ENCODE data around the gene TMSB10. TPM values are rescaled to one million over a fixed set of nuclear protein-coding genes. Genes with fewer than 3 reads are reported as not detected.
"Not testable (repeated sequence)": the region's sequence is repeated elsewhere in the genome, so short reads cannot be mapped to it uniquely, and the experiment has no call there.

The TMSB10 gene
- total RNA-seq, 1 experiment from 2014 or later, result 869 TPM

DNA sequence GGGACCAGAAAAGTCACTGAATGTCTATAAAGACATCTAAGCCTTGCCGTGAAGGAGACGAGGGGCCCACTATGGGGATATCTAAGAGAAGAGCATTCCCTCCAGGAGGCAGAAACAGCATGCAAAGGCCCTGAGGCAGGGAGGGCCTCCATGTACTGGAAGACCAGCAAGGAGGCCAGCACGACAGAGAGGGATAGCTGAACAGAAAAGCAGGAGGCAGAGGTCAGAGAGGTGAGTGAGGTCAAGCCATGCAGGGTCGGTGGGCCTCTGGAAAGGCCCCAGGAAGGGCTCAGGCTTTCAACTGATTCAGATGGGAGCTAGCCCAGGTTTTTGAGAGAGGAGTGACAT, 30.3 kb upstream of the TMSB10 start:
- peaks cover 57% of the 10 kb centered on the region for H3K27me3 Mint-ChIP-seq (ENCODE audit: low read depth)
- DNase-seq (ENCODE audit: low spot score), result no peak
- no peak for TF ChIP-seq NR3C1 (CRISPR knock-in tag; conservative IDR thresholded peaks at IDR 0.05; ENCODE audit: low read depth)
- TF ChIP-seq SMAD4 (CRISPR knock-in tag; IDR thresholded peaks at IDR 0.05), result no peak
- TF ChIP-seq PRRX2 (CRISPR knock-in tag; IDR thresholded peaks at IDR 0.05), result no peak
- TF ChIP-seq ELF4 (CRISPR knock-in tag; IDR thresholded peaks at IDR 0.05; ENCODE audit: low read depth), result no peak
- TF ChIP-seq GTF2I (CRISPR knock-in tag; conservative IDR thresholded peaks at IDR 0.05), result 0 out of 2 replicates have a peak, but pooled peaks have one; percentile 16
- TF ChIP-seq, protein P1, sequence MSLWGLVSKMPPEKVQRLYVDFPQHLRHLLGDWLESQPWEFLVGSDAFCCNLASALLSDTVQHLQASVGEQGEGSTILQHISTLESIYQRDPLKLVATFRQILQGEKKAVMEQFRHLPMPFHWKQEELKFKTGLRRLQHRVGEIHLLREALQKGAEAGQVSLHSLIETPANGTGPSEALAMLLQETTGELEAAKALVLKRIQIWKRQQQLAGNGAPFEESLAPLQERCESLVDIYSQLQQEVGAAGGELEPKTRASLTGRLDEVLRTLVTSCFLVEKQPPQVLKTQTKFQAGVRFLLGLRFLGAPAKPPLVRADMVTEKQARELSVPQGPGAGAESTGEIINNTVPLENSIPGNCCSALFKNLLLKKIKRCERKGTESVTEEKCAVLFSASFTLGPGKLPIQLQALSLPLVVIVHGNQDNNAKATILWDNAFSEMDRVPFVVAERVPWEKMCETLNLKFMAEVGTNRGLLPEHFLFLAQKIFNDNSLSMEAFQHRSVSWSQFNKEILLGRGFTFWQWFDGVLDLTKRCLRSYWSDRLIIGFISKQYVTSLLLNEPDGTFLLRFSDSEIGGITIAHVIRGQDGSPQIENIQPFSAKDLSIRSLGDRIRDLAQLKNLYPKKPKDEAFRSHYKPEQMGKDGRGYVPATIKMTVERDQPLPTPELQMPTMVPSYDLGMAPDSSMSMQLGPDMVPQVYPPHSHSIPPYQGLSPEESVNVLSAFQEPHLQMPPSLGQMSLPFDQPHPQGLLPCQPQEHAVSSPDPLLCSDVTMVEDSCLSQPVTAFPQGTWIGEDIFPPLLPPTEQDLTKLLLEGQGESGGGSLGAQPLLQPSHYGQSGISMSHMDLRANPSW (CRISPR knock-in tag; conservative IDR thresholded peaks at IDR 0.05; ENCODE audit: low read depth), result no peak
- no peaks in the 10 kb centered on the region for H3K9me3 Mint-ChIP-seq
- ChIA-PET CTCF (no interaction called here), POLR2A (no interaction called here)
- H3K4me3 Mint-ChIP-seq, result no peak overlapping the region
- peaks cover 3% of the 10 kb centered on the region; the same call in 1 of the 2 replicates for H3K4me1 Mint-ChIP-seq
- no peaks in the 10 kb centered on the region for H3K36me3 Mint-ChIP-seq
- H3K27ac Mint-ChIP-seq, result no peak overlapping the region
- ATAC-seq, result no peak

DNA sequence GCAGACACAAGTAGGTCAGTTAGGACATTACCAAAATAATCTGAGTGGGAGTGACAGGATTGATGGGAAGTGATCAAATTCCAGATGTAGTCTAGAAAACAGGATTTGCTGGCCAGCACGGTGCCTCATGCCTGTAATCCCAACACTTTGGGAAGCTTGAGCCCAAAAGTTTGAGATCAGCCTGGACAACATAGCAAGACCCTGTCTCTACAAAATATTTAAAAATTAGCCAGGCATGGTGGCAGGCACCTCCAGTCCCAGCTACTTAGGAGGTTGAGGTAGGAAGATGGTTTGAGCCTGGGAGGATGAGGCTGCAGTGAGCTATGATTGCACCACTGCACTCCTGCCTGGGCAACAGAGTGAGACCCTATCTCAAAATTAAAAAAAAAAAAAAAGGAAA, 29.8 kb upstream of the TMSB10 start:
- H3K27ac Mint-ChIP-seq; CTCF ChIA-PET; H3K9me3 Mint-ChIP-seq; H3K4me3 Mint-ChIP-seq; H3K36me3 Mint-ChIP-seq; DNase-seq (ENCODE audit: low spot score); POLR2A ChIA-PET; H3K4me1 Mint-ChIP-seq; ATAC-seq: not testable (repeated sequence)
- peak; percentile 42; the same call in 1 of the 2 replicates for TF ChIP-seq ZNF121 (CRISPR knock-in tag; IDR thresholded peaks at IDR 0.05)
- peaks cover 58% of the 10 kb centered on the region for H3K27me3 Mint-ChIP-seq (ENCODE audit: low read depth)

DNA sequence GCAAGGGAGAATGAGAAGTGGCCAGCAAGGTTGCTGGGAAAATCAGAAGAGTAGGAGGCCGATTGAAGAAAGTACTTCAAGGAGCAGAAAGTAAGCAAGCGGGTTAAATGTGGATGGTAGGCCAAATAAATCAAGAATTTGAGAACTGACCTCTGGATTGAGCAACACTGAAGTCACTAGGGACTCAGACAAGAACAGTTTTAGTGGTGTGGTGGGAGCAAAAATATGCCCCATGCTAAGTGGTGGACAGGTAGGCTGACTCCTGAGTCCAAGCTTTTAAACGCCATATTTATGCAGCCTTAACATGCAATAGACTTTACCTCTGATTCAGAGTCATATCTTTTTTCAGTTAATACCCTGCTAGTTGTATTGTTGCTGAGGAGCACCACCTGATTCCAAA, 29.1 kb upstream of the TMSB10 start:
- Mint-ChIP-seq H3K4me1 (peaks cover 7% of the 10 kb centered on the region), H3K36me3 (no peaks in the 10 kb centered on the region), H3K9me3 (no peaks in the 10 kb centered on the region), H3K27ac (no peak overlapping the region), H3K27me3 (ENCODE audit: low read depth) (peaks cover 64% of the 10 kb centered on the region), H3K4me3 (no peak overlapping the region)
- TF ChIP-seq, protein P2, sequence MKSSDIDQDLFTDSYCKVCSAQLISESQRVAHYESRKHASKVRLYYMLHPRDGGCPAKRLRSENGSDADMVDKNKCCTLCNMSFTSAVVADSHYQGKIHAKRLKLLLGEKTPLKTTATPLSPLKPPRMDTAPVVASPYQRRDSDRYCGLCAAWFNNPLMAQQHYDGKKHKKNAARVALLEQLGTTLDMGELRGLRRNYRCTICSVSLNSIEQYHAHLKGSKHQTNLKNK (CRISPR knock-in tag; IDR thresholded peaks at IDR 0.05), result no peak
- TF ChIP-seq, protein P3, sequence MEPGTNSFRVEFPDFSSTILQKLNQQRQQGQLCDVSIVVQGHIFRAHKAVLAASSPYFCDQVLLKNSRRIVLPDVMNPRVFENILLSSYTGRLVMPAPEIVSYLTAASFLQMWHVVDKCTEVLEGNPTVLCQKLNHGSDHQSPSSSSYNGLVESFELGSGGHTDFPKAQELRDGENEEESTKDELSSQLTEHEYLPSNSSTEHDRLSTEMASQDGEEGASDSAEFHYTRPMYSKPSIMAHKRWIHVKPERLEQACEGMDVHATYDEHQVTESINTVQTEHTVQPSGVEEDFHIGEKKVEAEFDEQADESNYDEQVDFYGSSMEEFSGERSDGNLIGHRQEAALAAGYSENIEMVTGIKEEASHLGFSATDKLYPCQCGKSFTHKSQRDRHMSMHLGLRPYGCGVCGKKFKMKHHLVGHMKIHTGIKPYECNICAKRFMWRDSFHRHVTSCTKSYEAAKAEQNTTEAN (CRISPR knock-in tag; IDR thresholded peaks at IDR 0.05), result no peak
- TF ChIP-seq NR1H2 (CRISPR knock-in tag; IDR thresholded peaks at IDR 0.05), result no peak
- TF ChIP-seq, protein P4, sequence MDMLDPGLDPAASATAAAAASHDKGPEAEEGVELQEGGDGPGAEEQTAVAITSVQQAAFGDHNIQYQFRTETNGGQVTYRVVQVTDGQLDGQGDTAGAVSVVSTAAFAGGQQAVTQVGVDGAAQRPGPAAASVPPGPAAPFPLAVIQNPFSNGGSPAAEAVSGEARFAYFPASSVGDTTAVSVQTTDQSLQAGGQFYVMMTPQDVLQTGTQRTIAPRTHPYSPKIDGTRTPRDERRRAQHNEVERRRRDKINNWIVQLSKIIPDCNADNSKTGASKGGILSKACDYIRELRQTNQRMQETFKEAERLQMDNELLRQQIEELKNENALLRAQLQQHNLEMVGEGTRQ (CRISPR knock-in tag; IDR thresholded peaks at IDR 0.05), result no peak
- no peak for TF ChIP-seq ZNF121 (CRISPR knock-in tag; IDR thresholded peaks at IDR 0.05)
- TF ChIP-seq, protein P5, sequence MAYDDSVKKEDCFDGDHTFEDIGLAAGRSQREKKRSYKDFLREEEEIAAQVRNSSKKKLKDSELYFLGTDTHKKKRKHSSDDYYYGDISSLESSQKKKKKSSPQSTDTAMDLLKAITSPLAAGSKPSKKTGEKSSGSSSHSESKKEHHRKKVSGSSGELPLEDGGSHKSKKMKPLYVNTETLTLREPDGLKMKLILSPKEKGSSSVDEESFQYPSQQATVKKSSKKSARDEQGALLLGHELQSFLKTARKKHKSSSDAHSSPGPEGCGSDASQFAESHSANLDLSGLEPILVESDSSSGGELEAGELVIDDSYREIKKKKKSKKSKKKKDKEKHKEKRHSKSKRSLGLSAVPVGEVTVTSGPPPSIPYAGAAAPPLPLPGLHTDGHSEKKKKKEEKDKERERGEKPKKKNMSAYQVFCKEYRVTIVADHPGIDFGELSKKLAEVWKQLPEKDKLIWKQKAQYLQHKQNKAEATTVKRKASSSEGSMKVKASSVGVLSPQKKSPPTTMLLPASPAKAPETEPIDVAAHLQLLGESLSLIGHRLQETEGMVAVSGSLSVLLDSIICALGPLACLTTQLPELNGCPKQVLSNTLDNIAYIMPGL (CRISPR knock-in tag; IDR thresholded peaks at IDR 0.05), result no peak
- ChIA-PET CTCF (interaction anchor here (0.8 kb wide), 1 partner anchor 18 kb away, joined by 3 read pairs; no protein-coding TSS in a partner anchor), POLR2A (no interaction called here)
- DNase-seq (ENCODE audit: low spot score) (no peak), ATAC-seq (no peak)

DNA sequence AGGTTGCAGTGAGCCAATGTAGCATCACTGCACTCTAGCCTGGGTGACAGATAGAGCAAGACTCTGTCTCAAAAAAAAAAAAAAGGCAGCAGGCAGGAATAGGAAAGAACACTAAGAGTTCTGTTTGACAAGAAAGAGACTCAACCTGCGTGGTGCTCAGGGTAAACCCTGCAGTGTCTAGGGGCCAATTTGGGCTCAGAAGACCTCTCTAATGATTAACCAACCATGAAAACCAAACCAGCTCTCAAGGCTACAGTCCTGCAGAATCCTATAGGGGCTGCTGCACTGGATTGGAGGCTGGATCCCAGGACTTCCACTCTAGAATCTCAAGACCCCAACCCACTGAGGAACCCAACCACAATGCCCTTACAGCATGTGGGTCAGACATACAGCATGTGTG, 27.0 kb upstream of the TMSB10 start:
- DNase-seq (ENCODE audit: low spot score) (no peak), ATAC-seq (no peak)
- Mint-ChIP-seq H3K27me3 (ENCODE audit: low read depth) (peaks cover 85% of the 10 kb centered on the region), H3K4me3 (no peak overlapping the region), H3K36me3 (no peaks in the 10 kb centered on the region), H3K27ac (no peak overlapping the region), H3K4me1 (peaks cover 10% of the 10 kb centered on the region), H3K9me3 (no peaks in the 10 kb centered on the region)
- CTCF ChIA-PET, result no interaction called here
- TF ChIP-seq, protein P6, sequence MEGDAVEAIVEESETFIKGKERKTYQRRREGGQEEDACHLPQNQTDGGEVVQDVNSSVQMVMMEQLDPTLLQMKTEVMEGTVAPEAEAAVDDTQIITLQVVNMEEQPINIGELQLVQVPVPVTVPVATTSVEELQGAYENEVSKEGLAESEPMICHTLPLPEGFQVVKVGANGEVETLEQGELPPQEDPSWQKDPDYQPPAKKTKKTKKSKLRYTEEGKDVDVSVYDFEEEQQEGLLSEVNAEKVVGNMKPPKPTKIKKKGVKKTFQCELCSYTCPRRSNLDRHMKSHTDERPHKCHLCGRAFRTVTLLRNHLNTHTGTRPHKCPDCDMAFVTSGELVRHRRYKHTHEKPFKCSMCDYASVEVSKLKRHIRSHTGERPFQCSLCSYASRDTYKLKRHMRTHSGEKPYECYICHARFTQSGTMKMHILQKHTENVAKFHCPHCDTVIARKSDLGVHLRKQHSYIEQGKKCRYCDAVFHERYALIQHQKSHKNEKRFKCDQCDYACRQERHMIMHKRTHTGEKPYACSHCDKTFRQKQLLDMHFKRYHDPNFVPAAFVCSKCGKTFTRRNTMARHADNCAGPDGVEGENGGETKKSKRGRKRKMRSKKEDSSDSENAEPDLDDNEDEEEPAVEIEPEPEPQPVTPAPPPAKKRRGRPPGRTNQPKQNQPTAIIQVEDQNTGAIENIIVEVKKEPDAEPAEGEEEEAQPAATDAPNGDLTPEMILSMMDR (IDR thresholded peaks at IDR 0.05), result no peak
- TF ChIP-seq MXD4 (CRISPR knock-in tag; IDR thresholded peaks at IDR 0.05; ENCODE audit: borderline replicate concordance), result no peak
- no peak for TF ChIP-seq ZNF219 (CRISPR knock-in tag; IDR thresholded peaks at IDR 0.05; ENCODE audit: borderline replicate concordance)
- TF ChIP-seq TCF7 (CRISPR knock-in tag; IDR thresholded peaks at IDR 0.05; ENCODE audit: low read depth), result no peak
- no peak for TF ChIP-seq ZNF138 (CRISPR knock-in tag; conservative IDR thresholded peaks at IDR 0.05)
- POLR2A ChIA-PET, result no interaction called here
